Uterus (tissue), 4 donors: ENCODE data around the gene NME4. TPM values are rescaled to one million over a fixed set of nuclear protein-coding genes. Genes with fewer than 3 reads are reported as not detected.
A peak's percentile ranks its signal among the peaks of the same experiment; 100 is the strongest.

ENCODE experiments used
- DNase-seq, 2 donors: peaks; one replicate each; pipeline ENCODE4 v3.0.0-alpha.2; 2019 to 2020
- H3K27ac ChIP-seq, 2 donors: fragments of 200-600 bp; sonication (generic); 1 replicate in 1 of 2; 2 replicates in 1 of 2; pipeline ENCODE4 v1.5.1; 2016 to 2018
- H3K27me3 ChIP-seq, 2 donors: fragments of 200-600 bp; sonication (generic); one replicate each; pipeline ENCODE4 v1.5.1; 2018 to 2019; ENCODE audit warnings: control low read depth in 1 of 2
- H3K36me3 ChIP-seq, 2 donors: fragments of 200-600 bp; sonication (generic); one replicate each; pipeline ENCODE4 v1.5.1; 2019; ENCODE audit warnings: control low read depth in 1 of 2
- H3K4me1 ChIP-seq, 2 donors: fragments of 200-600 bp; sonication (generic); one replicate each; pipeline ENCODE4 v1.5.1; 2018 to 2019; ENCODE audit warnings: control low read depth in 1 of 2
- H3K4me3 ChIP-seq, 2 donors: fragments of 200-600 bp; sonication (generic); 1 replicate in 1 of 2; 2 replicates in 1 of 2; pipeline ENCODE4 v1.5.1; 2018 to 2019; ENCODE audit warnings: mild to moderate bottlenecking in 1 of 2
- H3K9me3 ChIP-seq, 2 donors: fragments of 200-600 bp; sonication (generic); one replicate each; pipeline ENCODE4 v1.5.1; 2019; ENCODE audit warnings: control low read depth in 1 of 2
- CTCF ChIP-seq, 4 experiments: fragments of 200-600 bp in 2 of 4; fragments of 450-650 bp in 2 of 4; sonication (generic) in 2 of 4; IDR thresholded peaks; one replicate each; pipeline ENCODE4 v1.5.1; 2016 to 2019; ENCODE audit warnings: antibody characterized with exemption in 4 of 4, mild to moderate bottlenecking in 2 of 4, moderate library complexity in 1 of 4
- POLR2A ChIP-seq, 2 donors: fragments of 450-650 bp; IDR thresholded peaks; one replicate each; pipeline ENCODE4 v1.6.1; 2016; ENCODE audit warnings: antibody characterized with exemption in 2 of 2, mild to moderate bottlenecking in 1 of 2, moderate library complexity in 1 of 2
- intact Hi-C: fragments of 100-400 bp; cut with DNase I; formaldehyde crosslinking; loops from one replicate; pipeline ENCODE4 v1.15.1; 2023; ENCODE audit warnings: low total_unique reads
- total RNA-seq, 4 donors: library from RNA; depleted of rRNA in 3 of 4; stranded (reverse); fragments of >200 nt in 3 of 4; gene quantifications; one replicate each; pipeline versions ENCODE4 v1.1.0 to v1.2.4, GENCODE V29; 2014 to 2023
- donor health status: DM: yes; HTN: yes; CAD: no.

Gene NME4
- total RNA-seq, 4 donors from 2014 or later, result 37.3 to 77.6 (median 62.2) TPM

- peak in 3 of 4 experiments; percentile 61 to 79 (median 78) for TF ChIP-seq CTCF (IDR thresholded peaks at IDR 0.05)
- TF ChIP-seq POLR2A (IDR thresholded peaks at IDR 0.05), result peak; percentile 58 to 75
- no peaks in the 10 kb centered on the region for H3K27me3 ChIP-seq
- peak within 1 kb of the TSS; percentile 30 to 79 for H3K4me3 ChIP-seq
- H3K9me3 ChIP-seq, result no peaks in the 10 kb centered on the region
- intact Hi-C loops, result no loop called here
- peak within 1 kb of the TSS; percentile 77 to 78 for H3K27ac ChIP-seq
- H3K4me1 ChIP-seq, result peaks cover 0 to 6% of the 10 kb centered on the region in 2 donors
- no peaks in the 10 kb centered on the region for H3K36me3 ChIP-seq
- DNase-seq, result peak; percentile 99 to 100
Measured at GRCh38 chr16:352547-353403, 44.2 kb upstream of the NME4 start, which contains the start of gene AXIN1. TSS of gene AXIN1 (minus strand) at chr16:352723. CDS start at chr16:347025, 5,698 bp downstream.

- TF ChIP-seq CTCF (IDR thresholded peaks at IDR 0.05), result no peak
- TF ChIP-seq POLR2A (IDR thresholded peaks at IDR 0.05), result no peak
- DNase-seq, result peak in 1 of 2 donors; percentile 40
- intact Hi-C loops, result no loop called here
Measured at GRCh38 chr16:353404-354290, 43.4 kb upstream of the NME4 start.

GRCh38 chr16:354291-354881, 42.6 kb upstream of the NME4 start:
- intact Hi-C loops, result no loop called here
- no peak for DNase-seq

More at GRCh38 chr16:353404-354290, 43.4 kb upstream of the NME4 start:
- H3K36me3 ChIP-seq, result no peaks in the 10 kb centered on the region
- H3K27ac ChIP-seq, result peak overlapping the region; percentile 23 to 77
- H3K27me3 ChIP-seq, result no peaks in the 10 kb centered on the region
- H3K4me1 ChIP-seq, result peaks cover 0 to 6% of the 10 kb centered on the region in 2 donors
- no peaks in the 10 kb centered on the region for H3K9me3 ChIP-seq
- peak overlapping the region; percentile 3 to 33 for H3K4me3 ChIP-seq

GRCh38 chr16:354971-355461, 42.0 kb upstream of the NME4 start:
- DNase-seq, result no peak
- H3K4me1 ChIP-seq, result peaks cover 0 to 6% of the 10 kb centered on the region in 2 donors
- intact Hi-C loops, result no loop called here
- H3K9me3 ChIP-seq, result no peaks in the 10 kb centered on the region
- H3K36me3 ChIP-seq, result no peaks in the 10 kb centered on the region
- no peak overlapping the region for H3K27ac ChIP-seq
- H3K27me3 ChIP-seq, result no peaks in the 10 kb centered on the region
- no peak overlapping the region for H3K4me3 ChIP-seq
- TF ChIP-seq POLR2A (IDR thresholded peaks at IDR 0.05) (no peak), CTCF (IDR thresholded peaks at IDR 0.05) (no peak)

More at GRCh38 chr16:354291-354881, 42.6 kb upstream of the NME4 start:
- H3K27me3 ChIP-seq, result no peaks in the 10 kb centered on the region
- no peak overlapping the region for H3K27ac ChIP-seq
- H3K9me3 ChIP-seq, result no peaks in the 10 kb centered on the region
- TF ChIP-seq CTCF (IDR thresholded peaks at IDR 0.05) (no peak), POLR2A (IDR thresholded peaks at IDR 0.05) (no peak)
- H3K4me1 ChIP-seq, result peaks cover 0 to 6% of the 10 kb centered on the region in 2 donors
- no peaks in the 10 kb centered on the region for H3K36me3 ChIP-seq
- H3K4me3 ChIP-seq, result no peak overlapping the region
